Mammary epithelial cell (primary cell): ENCODE results near the gene LHPP.

Experiments used
- EZH2 ChIP-seq: IDR thresholded peaks from 2 replicates; pipeline ENCODE4 v1.6.1; 2012; ENCODE audit warnings: low read length, inconsistent platforms, borderline replicate concordance
- TF ChIP-seq, protein P1 (sequence below), 2 donors: IDR thresholded peaks in 1 of 2; conservative IDR thresholded peaks in 1 of 2; 2 replicates each; pipeline ENCODE4 v1.5.1; 2011 to 2012; ENCODE audit warnings: inconsistent platforms in 2 of 2, low read length in 2 of 2, mild to moderate bottlenecking in 2 of 2, control low read depth in 1 of 2, low read depth in 1 of 2; ENCODE audit not compliant: insufficient read depth in 1 of 2; ENCODE audit errors: extremely low read depth in 1 of 2

DNA sequence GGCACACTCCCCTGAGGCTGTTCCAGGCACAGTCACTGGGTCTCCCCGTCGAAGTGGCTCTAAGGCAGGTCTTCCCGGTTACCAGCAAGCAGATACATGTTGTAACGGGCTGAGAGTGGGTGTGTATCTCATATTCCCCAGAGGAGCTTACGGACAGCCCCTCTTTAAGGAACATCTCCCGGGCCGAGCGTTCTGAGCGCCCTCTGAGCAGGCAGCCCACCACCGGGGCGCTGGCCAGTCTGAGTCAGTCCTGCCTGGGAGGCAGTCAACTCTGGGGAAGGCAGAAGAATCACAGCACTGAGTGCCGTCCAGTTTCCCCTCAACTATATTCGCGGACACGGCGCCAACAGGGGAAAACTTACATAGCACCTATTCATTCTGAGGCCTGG is 117.4 kb downstream of the LHPP start:
- TF ChIP-seq, protein P1, sequence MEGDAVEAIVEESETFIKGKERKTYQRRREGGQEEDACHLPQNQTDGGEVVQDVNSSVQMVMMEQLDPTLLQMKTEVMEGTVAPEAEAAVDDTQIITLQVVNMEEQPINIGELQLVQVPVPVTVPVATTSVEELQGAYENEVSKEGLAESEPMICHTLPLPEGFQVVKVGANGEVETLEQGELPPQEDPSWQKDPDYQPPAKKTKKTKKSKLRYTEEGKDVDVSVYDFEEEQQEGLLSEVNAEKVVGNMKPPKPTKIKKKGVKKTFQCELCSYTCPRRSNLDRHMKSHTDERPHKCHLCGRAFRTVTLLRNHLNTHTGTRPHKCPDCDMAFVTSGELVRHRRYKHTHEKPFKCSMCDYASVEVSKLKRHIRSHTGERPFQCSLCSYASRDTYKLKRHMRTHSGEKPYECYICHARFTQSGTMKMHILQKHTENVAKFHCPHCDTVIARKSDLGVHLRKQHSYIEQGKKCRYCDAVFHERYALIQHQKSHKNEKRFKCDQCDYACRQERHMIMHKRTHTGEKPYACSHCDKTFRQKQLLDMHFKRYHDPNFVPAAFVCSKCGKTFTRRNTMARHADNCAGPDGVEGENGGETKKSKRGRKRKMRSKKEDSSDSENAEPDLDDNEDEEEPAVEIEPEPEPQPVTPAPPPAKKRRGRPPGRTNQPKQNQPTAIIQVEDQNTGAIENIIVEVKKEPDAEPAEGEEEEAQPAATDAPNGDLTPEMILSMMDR (conservative IDR thresholded peaks at IDR 0.05 in 1 of 2, IDR thresholded peaks at IDR 0.05 in 1 of 2; ENCODE audit: extremely low read depth in 1 of 2, insufficient read depth in 1 of 2, low read depth in 1 of 2, low read length in 2 of 2): peak in 1 of 2 donors; percentile 4
- TF ChIP-seq EZH2: no peak
